Measurements from ENCODE around the gene CKB.

Gene CKB

GRCh38 chr14:103535081-103535890, 12.7 kb upstream of the CKB start:
- DNase-seq, result no peak
- no peak overlapping the region for H3K27ac ChIP-seq (ENCODE audit: low read depth, low read length)
- H3K4me1 ChIP-seq (ENCODE audit: control insufficient read depth, low read depth, low read length), result no peaks in the 10 kb centered on the region
- peaks cover 2% of the 10 kb centered on the region for H3K79me2 ChIP-seq (ENCODE audit: control insufficient read depth, insufficient read depth, low read length)
- no peak overlapping the region for H4K5ac ChIP-seq (ENCODE audit: low read length)
- no peak overlapping the region for H2BK15ac ChIP-seq (replicated peaks; ENCODE audit: low read depth)
- H3K18ac ChIP-seq (ENCODE audit: low read length), result no peak overlapping the region
- no peak overlapping the region for H3K23ac ChIP-seq (ENCODE audit: low read length)
- no CpG with 5 or more reads among the region's 21 CpGs for WGBS (ENCODE audit: extremely low coverage, insufficient coverage, low lambda C conversion rate)
- H3K27me3 ChIP-seq (ENCODE audit: insufficient read depth, low read length, poor library complexity), result no peaks in the 10 kb centered on the region
- H2BK120ac ChIP-seq (ENCODE audit: low read depth, low read length), result no peak overlapping the region
- H3K36me3 ChIP-seq (ENCODE audit: control insufficient read depth, insufficient read depth, low read length), result no peaks in the 10 kb centered on the region
- no peak overlapping the region for H3K4me2 ChIP-seq (ENCODE audit: low read length)
- no peak overlapping the region for H4K8ac ChIP-seq (ENCODE audit: low read depth, low read length)
- no peak overlapping the region for H3K56ac ChIP-seq (ENCODE audit: low read length)
- no peak overlapping the region for H3K4me3 ChIP-seq (ENCODE audit: low read length)
- H2AK5ac ChIP-seq (ENCODE audit: low read length), result no peak overlapping the region
- H3K79me1 ChIP-seq (ENCODE audit: low read length), result peaks cover 7% of the 10 kb centered on the region
- no peak overlapping the region for H2BK5ac ChIP-seq (ENCODE audit: low read length)
- H3K9ac ChIP-seq (ENCODE audit: low read length), result no peak overlapping the region
- no peak overlapping the region for H3K4ac ChIP-seq (ENCODE audit: low read depth, low read length)

GRCh38 chr14:103534576-103535061, 12.0 kb upstream of the CKB start:
- WGBS (ENCODE audit: extremely low coverage, insufficient coverage, low lambda C conversion rate), result no CpG with 5 or more reads among the region's 22 CpGs
- Histone ChIP-seq H3K4me3 (ENCODE audit: low read length) (no peak overlapping the region), H3K9ac (ENCODE audit: low read length) (no peak overlapping the region), H3K23ac (ENCODE audit: low read length) (no peak overlapping the region), H2BK15ac (replicated peaks; ENCODE audit: low read depth) (no peak overlapping the region), H3K18ac (ENCODE audit: low read length) (no peak overlapping the region), H3K79me2 (ENCODE audit: control insufficient read depth, insufficient read depth, low read length) (peaks cover 8% of the 10 kb centered on the region), H4K5ac (ENCODE audit: low read length) (no peak overlapping the region), H3K79me1 (ENCODE audit: low read length) (peaks cover 13% of the 10 kb centered on the region), H4K8ac (ENCODE audit: low read depth, low read length) (no peak overlapping the region), H3K4ac (ENCODE audit: low read depth, low read length) (no peak overlapping the region), H3K4me2 (ENCODE audit: low read length) (no peak overlapping the region), H3K4me1 (ENCODE audit: control insufficient read depth, low read depth, low read length) (peaks cover 4% of the 10 kb centered on the region), H2BK5ac (ENCODE audit: low read length) (no peak overlapping the region), H3K36me3 (ENCODE audit: control insufficient read depth, insufficient read depth, low read length) (no peaks in the 10 kb centered on the region), H3K27me3 (ENCODE audit: insufficient read depth, low read length, poor library complexity) (no peaks in the 10 kb centered on the region), H3K56ac (ENCODE audit: low read length) (no peak overlapping the region), H2BK120ac (ENCODE audit: low read depth, low read length) (no peak overlapping the region), H2AK5ac (ENCODE audit: low read length) (no peak overlapping the region), H3K27ac (ENCODE audit: low read depth, low read length) (no peak overlapping the region)
- DNase-seq, result no peak

- H3K18ac ChIP-seq (ENCODE audit: low read length), result no peak overlapping the region
- H3K9ac ChIP-seq (ENCODE audit: low read length), result no peak overlapping the region
- H3K4ac ChIP-seq (ENCODE audit: low read depth, low read length), result no peak overlapping the region
- no peak overlapping the region for H4K5ac ChIP-seq (ENCODE audit: low read length)
- peaks cover 5% of the 10 kb centered on the region for H3K4me1 ChIP-seq (ENCODE audit: control insufficient read depth, low read depth, low read length)
- H2BK120ac ChIP-seq (ENCODE audit: low read depth, low read length), result no peak overlapping the region
- no peak for DNase-seq
- H3K56ac ChIP-seq (ENCODE audit: low read length), result no peak overlapping the region
- peaks cover 17% of the 10 kb centered on the region for H3K79me1 ChIP-seq (ENCODE audit: low read length)
- no peak overlapping the region for H4K8ac ChIP-seq (ENCODE audit: low read depth, low read length)
- no CpG with 5 or more reads among the region's 25 CpGs for WGBS (ENCODE audit: extremely low coverage, insufficient coverage, low lambda C conversion rate)
- H2BK5ac ChIP-seq (ENCODE audit: low read length), result no peak overlapping the region
- H3K4me2 ChIP-seq (ENCODE audit: low read length), result no peak overlapping the region
- H3K27ac ChIP-seq (ENCODE audit: low read depth, low read length), result no peak overlapping the region
- no peak overlapping the region for H3K4me3 ChIP-seq (ENCODE audit: low read length)
- no peaks in the 10 kb centered on the region for H3K27me3 ChIP-seq (ENCODE audit: insufficient read depth, low read length, poor library complexity)
- H2AK5ac ChIP-seq (ENCODE audit: low read length), result no peak overlapping the region
- H3K23ac ChIP-seq (ENCODE audit: low read length), result no peak overlapping the region
- H3K36me3 ChIP-seq (ENCODE audit: control insufficient read depth, insufficient read depth, low read length), result no peaks in the 10 kb centered on the region
- H3K79me2 ChIP-seq (ENCODE audit: control insufficient read depth, insufficient read depth, low read length), result peaks cover 12% of the 10 kb centered on the region
- no peak overlapping the region for H2BK15ac ChIP-seq (replicated peaks; ENCODE audit: low read depth)
Observed at GRCh38 chr14:103533999-103534575, 11.5 kb upstream of the CKB start.

- no peaks in the 10 kb centered on the region for H3K36me3 ChIP-seq (ENCODE audit: control insufficient read depth, insufficient read depth, low read length)
- H3K79me2 ChIP-seq (ENCODE audit: control insufficient read depth, insufficient read depth, low read length), result peaks cover 12% of the 10 kb centered on the region
- no peak overlapping the region for H3K27ac ChIP-seq (ENCODE audit: low read depth, low read length)
- no peak overlapping the region for H2BK120ac ChIP-seq (ENCODE audit: low read depth, low read length)
- H3K9ac ChIP-seq (ENCODE audit: low read length), result no peak overlapping the region
- H3K79me1 ChIP-seq (ENCODE audit: low read length), result peaks cover 17% of the 10 kb centered on the region
- no peaks in the 10 kb centered on the region for H3K27me3 ChIP-seq (ENCODE audit: insufficient read depth, low read length, poor library complexity)
- H4K5ac ChIP-seq (ENCODE audit: low read length), result no peak overlapping the region
- H3K4me1 ChIP-seq (ENCODE audit: control insufficient read depth, low read depth, low read length), result peaks cover 5% of the 10 kb centered on the region
- H4K8ac ChIP-seq (ENCODE audit: low read depth, low read length), result no peak overlapping the region
- no peak overlapping the region for H3K4me3 ChIP-seq (ENCODE audit: low read length)
- H3K4ac ChIP-seq (ENCODE audit: low read depth, low read length), result no peak overlapping the region
- H2BK15ac ChIP-seq (replicated peaks; ENCODE audit: low read depth), result no peak overlapping the region
- WGBS (ENCODE audit: extremely low coverage, insufficient coverage, low lambda C conversion rate), result no CpG with 5 or more reads among the region's 23 CpGs
- H2BK5ac ChIP-seq (ENCODE audit: low read length), result no peak overlapping the region
- H3K4me2 ChIP-seq (ENCODE audit: low read length), result no peak overlapping the region
- H3K18ac ChIP-seq (ENCODE audit: low read length), result no peak overlapping the region
- no peak overlapping the region for H3K23ac ChIP-seq (ENCODE audit: low read length)
- H2AK5ac ChIP-seq (ENCODE audit: low read length), result no peak overlapping the region
- DNase-seq, result no peak
- H3K56ac ChIP-seq (ENCODE audit: low read length), result no peak overlapping the region
Observed at GRCh38 chr14:103533137-103533998, 10.7 kb upstream of the CKB start.

- Histone ChIP-seq H4K5ac (ENCODE audit: low read length) (no peak overlapping the region), H2AK5ac (ENCODE audit: low read length) (no peak overlapping the region), H3K56ac (ENCODE audit: low read length) (no peak overlapping the region), H2BK5ac (ENCODE audit: low read length) (no peak overlapping the region), H3K4me3 (ENCODE audit: low read length) (no peak overlapping the region), H2BK120ac (ENCODE audit: low read depth, low read length) (no peak overlapping the region), H4K8ac (ENCODE audit: low read depth, low read length) (no peak overlapping the region), H3K79me1 (ENCODE audit: low read length) (peaks cover 17% of the 10 kb centered on the region), H3K23ac (ENCODE audit: low read length) (no peak overlapping the region), H3K79me2 (ENCODE audit: control insufficient read depth, insufficient read depth, low read length) (peaks cover 12% of the 10 kb centered on the region), H3K4me2 (ENCODE audit: low read length) (no peak overlapping the region), H3K36me3 (ENCODE audit: control insufficient read depth, insufficient read depth, low read length) (no peaks in the 10 kb centered on the region), H2BK15ac (replicated peaks; ENCODE audit: low read depth) (no peak overlapping the region), H3K9ac (ENCODE audit: low read length) (no peak overlapping the region), H3K18ac (ENCODE audit: low read length) (no peak overlapping the region), H3K27ac (ENCODE audit: low read depth, low read length) (no peak overlapping the region), H3K4ac (ENCODE audit: low read depth, low read length) (no peak overlapping the region), H3K4me1 (ENCODE audit: control insufficient read depth, low read depth, low read length) (peaks cover 5% of the 10 kb centered on the region), H3K27me3 (ENCODE audit: insufficient read depth, low read length, poor library complexity) (no peaks in the 10 kb centered on the region)
- WGBS (ENCODE audit: extremely low coverage, insufficient coverage, low lambda C conversion rate), result no CpG with 5 or more reads among the region's 32 CpGs
- no peak for DNase-seq
Observed at GRCh38 chr14:103532216-103533136, 9.8 kb upstream of the CKB start.
